ENCODE measurements around the gene FAM222B.

FAM222B gene

GRCh38 chr17:28750178-28751047 is 92.2 kb downstream of the FAM222B start:
- TF ChIP-seq CTCF (conservative IDR thresholded peaks at IDR 0.05): peak; percentile 100
- peak overlapping the region; percentile 99 for H3K27ac ChIP-seq

DNA sequence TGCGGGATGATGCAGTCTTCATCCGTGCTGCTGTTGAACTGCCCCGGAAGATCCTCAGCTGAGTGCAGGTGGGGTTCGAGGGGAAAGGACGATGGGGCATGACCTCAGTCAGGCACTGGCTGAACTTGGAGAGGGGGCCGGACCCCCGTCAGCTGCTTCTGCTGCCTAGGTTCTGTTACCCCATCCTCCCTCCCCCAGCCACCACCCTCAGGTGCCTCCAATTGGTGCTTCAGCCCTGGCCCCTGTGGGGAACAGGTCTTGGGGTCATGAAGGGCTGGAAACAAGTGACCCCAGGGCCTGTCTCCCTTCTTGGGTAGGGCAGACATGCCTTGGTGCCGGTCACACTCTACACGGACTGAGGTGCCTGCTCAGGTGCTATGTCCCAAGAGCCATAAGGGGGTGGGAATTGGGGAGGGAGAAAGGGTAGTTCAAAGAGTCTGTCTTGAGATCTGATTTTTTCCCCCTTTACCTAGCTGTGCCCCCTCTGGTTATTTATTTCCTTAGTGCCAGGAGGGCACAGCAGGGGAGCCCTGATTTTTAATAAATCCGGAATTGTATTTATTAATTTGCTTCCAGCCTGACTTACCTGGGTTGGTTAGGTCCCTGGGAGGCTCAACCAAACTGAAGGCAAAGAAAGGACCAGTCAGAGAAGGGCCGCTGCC is 92.9 kb downstream of the FAM222B start:
- H3K27ac ChIP-seq: peak overlapping the region; percentile 99
- no peak for TF ChIP-seq CTCF (conservative IDR thresholded peaks at IDR 0.05)

DNA sequence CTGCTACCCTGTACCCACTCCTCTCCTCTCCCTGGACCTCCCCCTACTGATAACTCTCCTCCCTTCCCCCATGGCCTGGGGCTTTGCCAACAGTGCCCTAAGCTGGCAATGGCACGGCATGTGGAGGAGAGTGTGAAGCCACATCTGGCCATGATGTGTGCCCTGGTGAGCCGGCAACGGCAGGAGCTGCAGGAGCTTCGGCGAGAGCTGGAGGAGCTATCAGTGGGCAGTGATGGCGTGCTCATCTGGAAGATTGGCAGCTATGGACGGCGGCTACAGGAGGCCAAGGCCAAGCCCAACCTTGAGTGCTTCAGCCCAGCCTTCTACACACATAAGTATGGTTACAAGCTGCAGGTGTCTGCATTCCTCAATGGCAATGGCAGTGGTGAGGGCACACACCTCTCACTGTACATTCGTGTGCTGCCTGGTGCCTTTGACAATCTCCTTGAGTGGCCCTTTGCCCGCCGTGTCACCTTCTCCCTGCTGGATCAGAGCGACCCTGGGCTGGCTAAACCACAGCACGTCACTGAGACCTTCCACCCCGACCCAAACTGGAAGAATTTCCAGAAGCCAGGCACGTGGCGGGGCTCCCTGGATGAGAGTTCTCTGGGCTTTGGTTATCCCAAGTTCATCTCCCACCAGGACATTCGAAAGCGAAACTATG is 93.6 kb downstream of the FAM222B start:
- peak overlapping the region; percentile 99 for H3K27ac ChIP-seq
- TF ChIP-seq CTCF (conservative IDR thresholded peaks at IDR 0.05): no peak

DNA sequence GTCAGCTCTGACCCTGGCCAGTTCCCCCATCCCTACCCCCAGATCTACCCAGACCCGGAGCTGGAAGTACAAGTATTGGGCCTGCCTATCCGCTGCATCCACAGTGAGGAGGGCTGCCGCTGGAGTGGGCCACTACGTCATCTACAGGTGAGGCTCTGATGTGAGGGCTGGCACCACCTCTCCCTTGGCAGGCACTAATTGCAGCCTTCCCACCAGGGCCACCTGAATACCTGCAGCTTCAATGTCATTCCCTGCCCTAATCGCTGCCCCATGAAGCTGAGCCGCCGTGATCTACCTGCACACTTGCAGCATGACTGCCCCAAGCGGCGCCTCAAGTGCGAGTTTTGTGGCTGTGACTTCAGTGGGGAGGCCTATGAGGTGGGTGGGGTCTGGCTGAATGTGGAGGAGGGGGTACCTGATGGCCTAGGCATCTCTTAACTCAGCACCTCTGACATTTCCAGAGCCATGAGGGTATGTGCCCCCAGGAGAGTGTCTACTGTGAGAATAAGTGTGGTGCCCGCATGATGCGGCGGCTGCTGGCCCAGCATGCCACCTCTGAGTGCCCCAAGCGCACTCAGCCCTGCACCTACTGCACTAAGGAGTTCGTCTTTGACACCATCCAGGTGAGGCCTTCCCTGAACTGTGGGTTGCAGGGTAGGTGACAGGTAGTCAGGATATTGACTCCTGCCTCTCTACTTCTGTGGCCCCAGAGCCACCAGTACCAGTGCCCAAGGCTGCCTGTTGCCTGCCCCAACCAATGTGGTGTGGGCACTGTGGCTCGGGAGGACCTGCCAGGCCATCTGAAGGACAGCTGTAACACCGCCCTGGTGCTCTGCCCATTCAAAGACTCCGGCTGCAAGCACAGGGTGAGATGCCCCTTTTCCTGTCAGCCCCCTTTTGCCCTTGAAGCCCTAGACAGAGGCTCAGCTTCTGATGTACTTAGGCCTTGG is 94.5 kb downstream of the FAM222B start:
- peak overlapping the region; percentile 99 for H3K27ac ChIP-seq
- no peak for TF ChIP-seq CTCF (conservative IDR thresholded peaks at IDR 0.05)

- H3K27ac ChIP-seq: peak overlapping the region; percentile 99
- TF ChIP-seq CTCF (conservative IDR thresholded peaks at IDR 0.05): no peak
Measured at GRCh38 chr17:28747051-28747691, 95.4 kb downstream of the FAM222B start.

DNA sequence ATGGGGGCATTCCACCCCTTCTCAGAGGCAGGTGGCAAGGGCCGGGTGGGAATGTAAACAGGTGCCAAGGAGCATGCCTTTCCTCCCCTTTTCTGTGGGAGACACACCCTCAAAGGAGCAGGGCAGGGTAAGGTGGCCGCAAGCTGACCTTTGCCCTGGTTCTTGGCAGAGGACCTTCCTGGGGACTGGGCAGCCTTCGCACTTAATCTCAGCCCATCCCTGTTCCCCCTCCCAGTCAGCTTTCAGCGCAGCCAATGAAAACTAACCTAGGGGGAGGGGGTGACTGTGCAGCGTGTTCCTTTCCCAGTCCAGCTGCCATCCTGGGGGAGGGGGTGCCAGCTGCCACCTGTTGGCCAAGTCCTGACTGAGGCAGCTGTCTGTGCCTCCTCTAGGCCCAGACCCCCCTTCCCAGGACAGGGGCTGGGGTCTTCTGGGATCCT is 96.0 kb downstream of the FAM222B start:
- TF ChIP-seq CTCF (conservative IDR thresholded peaks at IDR 0.05): no peak; the same call in 1 of the 2 replicates
- H3K27ac ChIP-seq: peak overlapping the region; percentile 99
